Loucy (cell line): ENCODE results near the gene SGPP2.
A peak's percentile ranks its signal among the peaks of the same experiment; 100 is the strongest.

Experiments used
- H2AFZ ChIP-seq: fragments of 200-600 bp; sonication (generic); 2 replicates; pipeline ENCODE4 v1.6.0; 2016; ENCODE audit warnings: antibody characterized with exemption, mild to moderate bottlenecking, low read length, moderate library complexity
- H3F3A ChIP-seq: fragments of 200-600 bp; 2 replicates; pipeline ENCODE4 v1.6.0; 2016; ENCODE audit warnings: antibody characterized with exemption, low read depth, mild to moderate bottlenecking
- H3K27me3 ChIP-seq: fragments of 200-600 bp; sonication (generic); 2 replicates; pipeline ENCODE4 v1.6.1; 2014; ENCODE audit warnings: low read length, mild to moderate bottlenecking; ENCODE audit not compliant: insufficient read depth, poor library complexity, severe bottlenecking
- H3K36me3 ChIP-seq: fragments of 200-600 bp; sonication (generic); 2 replicates; pipeline ENCODE4 v1.6.1; 2016; ENCODE audit warnings: low read length; ENCODE audit not compliant: insufficient read depth
- H3K4me1 ChIP-seq: fragments of 200-600 bp; sonication (generic); 2 replicates; pipeline ENCODE4 v1.5.1; 2014; ENCODE audit warnings: low read length, mild to moderate bottlenecking; ENCODE audit not compliant: insufficient read depth, poor library complexity, severe bottlenecking
- H3K4me2 ChIP-seq: fragments of 200-600 bp; sonication (generic); 2 replicates; pipeline ENCODE4 v1.6.0; 2014; ENCODE audit warnings: antibody characterized with exemption, low read length, low read depth, mild to moderate bottlenecking; ENCODE audit not compliant: poor library complexity, severe bottlenecking
- H3K4me3 ChIP-seq: fragments of 200-600 bp; sonication (generic); 2 replicates; pipeline ENCODE4 v1.5.1; 2014; ENCODE audit warnings: low read length, mild to moderate bottlenecking, mixed read lengths; ENCODE audit not compliant: poor library complexity, severe bottlenecking
- H3K79me2 ChIP-seq: fragments of 200-600 bp; sonication (generic); 2 replicates; pipeline ENCODE4 v1.6.1; 2014; ENCODE audit warnings: low read length; ENCODE audit not compliant: insufficient read depth
- H3K9ac ChIP-seq: fragments of 200-600 bp; sonication (generic); 2 replicates; pipeline ENCODE4 v1.6.0; 2014; ENCODE audit warnings: mild to moderate bottlenecking, low read depth, low read length, moderate library complexity; ENCODE audit not compliant: poor library complexity, severe bottlenecking
- H3K9me2 ChIP-seq: fragments of 200-600 bp; sonication (generic); replicated peaks from 2 replicates; pipeline ENCODE4 v1.6.1; 2016; ENCODE audit warnings: low read depth, low read length, mixed read lengths
- H3K9me3 ChIP-seq: fragments of 200-600 bp; sonication (generic); 2 replicates; pipeline ENCODE4 v1.6.1; 2014; ENCODE audit warnings: mild to moderate bottlenecking, antibody characterized with exemption, low read length, low read depth; ENCODE audit not compliant: insufficient read depth
- H4K20me1 ChIP-seq: fragments of 200-600 bp; sonication (generic); 2 replicates; pipeline ENCODE4 v1.6.0; 2014; ENCODE audit warnings: antibody characterized with exemption, low read length, mild to moderate bottlenecking; ENCODE audit not compliant: insufficient read depth, poor library complexity, severe bottlenecking
- EZH2phosphoT487 ChIP-seq: fragments of 200-600 bp; IDR thresholded peaks from 2 replicates; pipeline ENCODE4 v1.6.1; 2018; ENCODE audit warnings: antibody characterized with exemption, mild to moderate bottlenecking, moderate library complexity, borderline replicate concordance
- TF ChIP-seq, protein P1 (sequence below): fragments of 200-600 bp; sonication (generic); conservative IDR thresholded peaks from 2 replicates; pipeline ENCODE4 v1.5.1; 2014; ENCODE audit warnings: mild to moderate bottlenecking, antibody characterized with exemption, low read length

Gene SGPP2

DNA sequence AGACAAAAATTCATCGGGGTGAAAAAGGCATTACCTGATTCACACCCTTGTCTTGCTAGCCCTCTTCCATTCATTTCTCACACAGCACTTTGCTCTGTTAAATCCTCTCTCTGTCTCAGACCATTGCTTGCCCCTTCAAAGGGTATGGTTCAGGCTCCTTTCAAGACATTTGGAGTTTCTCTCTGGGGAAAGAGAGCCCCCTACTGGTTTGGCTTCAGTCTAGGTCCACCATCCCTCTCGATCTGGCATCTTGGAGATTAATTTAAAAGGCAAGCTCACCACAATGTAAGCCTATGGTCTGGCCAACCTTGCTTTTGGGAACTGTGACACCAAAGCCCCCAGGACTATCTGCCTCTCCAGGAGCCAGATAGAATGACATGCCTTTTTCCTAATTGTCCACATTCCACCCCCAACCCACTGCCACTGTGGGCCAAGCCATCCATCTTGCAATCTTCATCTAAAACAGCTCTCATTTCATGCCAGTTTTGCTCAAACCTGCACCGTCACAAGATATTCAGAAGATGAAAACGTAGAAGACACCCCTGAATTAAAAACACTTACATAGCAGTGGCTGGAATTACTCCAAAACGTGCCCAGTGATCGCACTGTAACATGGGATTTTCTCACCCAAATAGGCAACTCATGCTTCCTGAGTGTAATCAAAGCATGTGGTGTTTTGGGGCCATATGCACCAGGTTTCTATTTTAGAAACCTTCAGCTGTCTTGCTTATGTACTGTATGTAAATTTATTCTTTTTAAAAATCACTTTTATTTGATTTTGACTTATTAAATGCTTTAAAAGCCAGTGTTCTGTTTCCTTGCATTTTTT is 137.7 kb downstream of the SGPP2 start:
- H3K27me3 ChIP-seq = no peaks in the 10 kb centered on the region
- H3K9me2 ChIP-seq = no peaks in the 10 kb centered on the region
- TF ChIP-seq, protein P1, sequence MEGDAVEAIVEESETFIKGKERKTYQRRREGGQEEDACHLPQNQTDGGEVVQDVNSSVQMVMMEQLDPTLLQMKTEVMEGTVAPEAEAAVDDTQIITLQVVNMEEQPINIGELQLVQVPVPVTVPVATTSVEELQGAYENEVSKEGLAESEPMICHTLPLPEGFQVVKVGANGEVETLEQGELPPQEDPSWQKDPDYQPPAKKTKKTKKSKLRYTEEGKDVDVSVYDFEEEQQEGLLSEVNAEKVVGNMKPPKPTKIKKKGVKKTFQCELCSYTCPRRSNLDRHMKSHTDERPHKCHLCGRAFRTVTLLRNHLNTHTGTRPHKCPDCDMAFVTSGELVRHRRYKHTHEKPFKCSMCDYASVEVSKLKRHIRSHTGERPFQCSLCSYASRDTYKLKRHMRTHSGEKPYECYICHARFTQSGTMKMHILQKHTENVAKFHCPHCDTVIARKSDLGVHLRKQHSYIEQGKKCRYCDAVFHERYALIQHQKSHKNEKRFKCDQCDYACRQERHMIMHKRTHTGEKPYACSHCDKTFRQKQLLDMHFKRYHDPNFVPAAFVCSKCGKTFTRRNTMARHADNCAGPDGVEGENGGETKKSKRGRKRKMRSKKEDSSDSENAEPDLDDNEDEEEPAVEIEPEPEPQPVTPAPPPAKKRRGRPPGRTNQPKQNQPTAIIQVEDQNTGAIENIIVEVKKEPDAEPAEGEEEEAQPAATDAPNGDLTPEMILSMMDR = peak; percentile 80
- no peak for TF ChIP-seq EZH2phosphoT487
- H3K4me2 ChIP-seq = no peak overlapping the region
- H3F3A ChIP-seq = no peaks in the 10 kb centered on the region
- H3K36me3 ChIP-seq = peaks cover 6% of the 10 kb centered on the region; the same call in 1 of the 2 replicates
- no peak overlapping the region for H3K9ac ChIP-seq
- no peaks in the 10 kb centered on the region for H4K20me1 ChIP-seq
- H3K9me3 ChIP-seq = no peaks in the 10 kb centered on the region
- H3K79me2 ChIP-seq = no peaks in the 10 kb centered on the region
- H3K4me1 ChIP-seq = no peaks in the 10 kb centered on the region
- no peak overlapping the region for H2AFZ ChIP-seq
- H3K4me3 ChIP-seq = no peak overlapping the region

GRCh38 chr2:222563106-222563718 is 138.9 kb downstream of the SGPP2 start:
- H3K9me3 ChIP-seq = no peaks in the 10 kb centered on the region
- TF ChIP-seq, protein P1 = no peak
- no peak for TF ChIP-seq EZH2phosphoT487
- no peaks in the 10 kb centered on the region for H3K79me2 ChIP-seq

GRCh38 chr2:222563936-222564335 is 139.6 kb downstream of the SGPP2 start:
- Histone ChIP-seq H3K4me2 (no peak overlapping the region), H3K9me2 (no peaks in the 10 kb centered on the region), H3K9ac (no peak overlapping the region), H3K27me3 (no peaks in the 10 kb centered on the region), H2AFZ (no peak overlapping the region), H4K20me1 (no peaks in the 10 kb centered on the region), H3K4me1 (no peaks in the 10 kb centered on the region), H3K9me3 (no peaks in the 10 kb centered on the region), H3K36me3 (peaks cover 15% of the 10 kb centered on the region; the same call in 1 of the 2 replicates), H3K4me3 (no peak overlapping the region), H3K79me2 (no peaks in the 10 kb centered on the region), H3F3A (no peaks in the 10 kb centered on the region)
- no peak for TF ChIP-seq EZH2phosphoT487
- TF ChIP-seq, protein P1 = no peak

More at GRCh38 chr2:222563106-222563718, 138.9 kb downstream of the SGPP2 start:
- Histone ChIP-seq H3K9me2 (no peaks in the 10 kb centered on the region), H3F3A (no peaks in the 10 kb centered on the region), H3K27me3 (no peaks in the 10 kb centered on the region), H3K9ac (no peak overlapping the region), H3K4me1 (no peaks in the 10 kb centered on the region), H3K36me3 (peaks cover 12% of the 10 kb centered on the region; the same call in 1 of the 2 replicates), H3K4me3 (no peak overlapping the region), H3K4me2 (no peak overlapping the region), H4K20me1 (no peaks in the 10 kb centered on the region), H2AFZ (no peak overlapping the region)
